A673 (cell line): ENCODE measurements around the gene HTATSF1.

Experiments used
- CTCF ChIP-seq: fragments of 300-800, 200-600 bp; sonication (generic); conservative IDR thresholded peaks from 2 replicates; pipeline ENCODE4 v1.5.1; 2017; ENCODE audit warnings: low read depth, mild to moderate bottlenecking, antibody characterized with exemption, low read length, moderate library complexity, mixed read lengths
- EZH2 ChIP-seq: fragments of 200-600 bp; sonication (generic); IDR thresholded peaks from 2 replicates; pipeline ENCODE4 v1.6.1; 2017; ENCODE audit warnings: borderline replicate concordance, low read depth, mild to moderate bottlenecking, mixed read lengths, antibody characterized with exemption, low read length; ENCODE audit not compliant: poor library complexity, severe bottlenecking

- TF ChIP-seq EZH2 = no peak
- no peak for TF ChIP-seq CTCF
Measured at GRCh38 chrX:136551410-136551809, 54.0 kb downstream of the HTATSF1 start.
